Esophagus squamous epithelium (tissue), 4 donors: ENCODE results near the gene CD3E.

Experiments used
- POLR2A ChIP-seq, 4 donors: fragments of 450-650 bp; IDR thresholded peaks; one replicate each; pipeline ENCODE4 v1.6.1; 2017; ENCODE audit warnings: antibody characterized with exemption in 4 of 4, mild to moderate bottlenecking in 4 of 4, moderate library complexity in 3 of 4
- TF ChIP-seq, protein P1 (sequence below), 6 experiments: fragments of 450-650 bp in 4 of 6; fragments of 200-600 bp in 2 of 6; sonication (generic) in 2 of 6; IDR thresholded peaks; one replicate each; pipeline ENCODE4 v1.5.1; 2016 to 2019; ENCODE audit warnings: antibody characterized with exemption in 6 of 6, mild to moderate bottlenecking in 4 of 6, moderate library complexity in 4 of 6

DNA sequence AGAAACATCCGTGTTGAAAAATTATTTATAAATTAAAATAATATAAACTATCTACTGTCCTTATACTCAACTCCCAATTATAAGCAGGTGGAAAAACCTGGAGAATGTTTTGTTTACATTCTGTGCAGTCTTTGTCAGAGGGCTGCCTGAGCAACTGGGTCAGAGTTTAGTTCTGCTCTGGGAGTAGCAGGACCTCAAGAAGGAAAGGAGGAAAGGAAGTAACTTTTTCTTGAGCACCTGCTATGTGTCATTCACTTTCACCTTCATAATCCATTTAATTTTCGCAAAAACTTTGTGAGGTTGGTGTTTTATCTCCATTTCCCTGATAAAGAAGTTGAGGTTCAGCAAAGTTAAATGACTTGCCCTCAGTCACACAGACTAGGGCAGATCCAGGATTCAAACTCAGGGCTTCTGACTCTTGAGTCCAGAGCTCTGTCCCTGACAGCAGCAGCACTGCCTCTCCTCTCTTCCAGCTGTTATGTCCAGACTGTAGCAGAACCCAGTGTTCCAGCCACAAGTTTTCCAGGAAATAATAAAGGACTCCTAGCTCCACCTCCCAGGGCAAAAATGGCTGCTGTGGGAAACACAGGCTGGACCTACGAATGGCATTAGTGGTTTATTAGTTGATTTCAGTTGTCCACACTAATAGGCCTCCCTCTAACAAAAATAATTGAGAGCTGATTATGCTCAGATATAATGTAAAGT lies 6.4 kb downstream of the CD3E start:
- TF ChIP-seq, protein P1, sequence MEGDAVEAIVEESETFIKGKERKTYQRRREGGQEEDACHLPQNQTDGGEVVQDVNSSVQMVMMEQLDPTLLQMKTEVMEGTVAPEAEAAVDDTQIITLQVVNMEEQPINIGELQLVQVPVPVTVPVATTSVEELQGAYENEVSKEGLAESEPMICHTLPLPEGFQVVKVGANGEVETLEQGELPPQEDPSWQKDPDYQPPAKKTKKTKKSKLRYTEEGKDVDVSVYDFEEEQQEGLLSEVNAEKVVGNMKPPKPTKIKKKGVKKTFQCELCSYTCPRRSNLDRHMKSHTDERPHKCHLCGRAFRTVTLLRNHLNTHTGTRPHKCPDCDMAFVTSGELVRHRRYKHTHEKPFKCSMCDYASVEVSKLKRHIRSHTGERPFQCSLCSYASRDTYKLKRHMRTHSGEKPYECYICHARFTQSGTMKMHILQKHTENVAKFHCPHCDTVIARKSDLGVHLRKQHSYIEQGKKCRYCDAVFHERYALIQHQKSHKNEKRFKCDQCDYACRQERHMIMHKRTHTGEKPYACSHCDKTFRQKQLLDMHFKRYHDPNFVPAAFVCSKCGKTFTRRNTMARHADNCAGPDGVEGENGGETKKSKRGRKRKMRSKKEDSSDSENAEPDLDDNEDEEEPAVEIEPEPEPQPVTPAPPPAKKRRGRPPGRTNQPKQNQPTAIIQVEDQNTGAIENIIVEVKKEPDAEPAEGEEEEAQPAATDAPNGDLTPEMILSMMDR (IDR thresholded peaks at IDR 0.05): no peak
- no peak for TF ChIP-seq POLR2A (IDR thresholded peaks at IDR 0.05)
